IMR-90 (cell line): Measurements from ENCODE around the gene TIGD4.

Experiments used
- BHLHE40 ChIP-seq: fragments of 150-350 bp; IDR thresholded peaks from 2 replicates; pipeline ENCODE4 v1.6.1; 2016; ENCODE audit warnings: mild to moderate bottlenecking, low read depth, low read length
- CEBPB ChIP-seq: IDR thresholded peaks from 2 replicates; pipeline ENCODE4 v1.6.1; 2012; ENCODE audit warnings: low read depth, low read length, improper control_type of control experiment
- CHD1 ChIP-seq: IDR thresholded peaks from 2 replicates; pipeline ENCODE4 v1.6.1; 2012; ENCODE audit warnings: low read depth, low read length, improper control_type of control experiment
- CTCF ChIP-seq: conservative IDR thresholded peaks from 2 replicates; pipeline ENCODE4 v1.5.1; 2012; ENCODE audit warnings: mild to moderate bottlenecking, low read depth, low read length, improper control_type of control experiment
- FOS ChIP-seq: fragments of 150-350 bp; IDR thresholded peaks from 2 replicates; pipeline ENCODE4 v1.6.1; 2016; ENCODE audit warnings: low read depth, low read length
- MAFK ChIP-seq: IDR thresholded peaks from 2 replicates; pipeline ENCODE4 v1.6.1; 2012; ENCODE audit warnings: low read depth, low read length, improper control_type of control experiment
- POLR2A ChIP-seq: IDR thresholded peaks from 2 replicates; pipeline ENCODE4 v1.6.1; 2012; ENCODE audit warnings: mild to moderate bottlenecking, low read depth, low read length
- RFX5 ChIP-seq: IDR thresholded peaks from 2 replicates; pipeline ENCODE4 v1.8.0; 2012; ENCODE audit warnings: low read depth, mild to moderate bottlenecking, low read length, moderate library complexity
- SMC3 ChIP-seq: fragments of 150-350 bp; IDR thresholded peaks from 2 replicates; pipeline ENCODE4 v1.6.1; 2016; ENCODE audit warnings: low read depth, mild to moderate bottlenecking, antibody characterized with exemption, low read length, moderate library complexity

- TF ChIP-seq CHD1 (no peak), CTCF (peak; percentile 56), POLR2A (no peak), RFX5 (no peak), MAFK (no peak), FOS (no peak), CEBPB (no peak), BHLHE40 (no peak), SMC3 (peak; percentile 44)
Observed at GRCh38 chr4:152735396-152735859, 44.1 kb downstream of the TIGD4 start.
